ENCODE measurements around the gene CFAP69.

GRCh38 chr7:90225181-90225580 is 19.8 kb upstream of the CFAP69 start:
- TF ChIP-seq CTCF (IDR thresholded peaks at IDR 0.05; ENCODE audit: low read depth, low read length) (no peak), MAX (IDR thresholded peaks at IDR 0.05; ENCODE audit: low read depth, low read length) (no peak), POLR2A (IDR thresholded peaks at IDR 0.05; ENCODE audit: extremely low read depth, insufficient read length) (no peak), MYC (IDR thresholded peaks at IDR 0.05; ENCODE audit: low read depth, low read length) (no peak)
